GM12878 (cell line): ENCODE measurements around the gene CLDN7. TPM values are rescaled to one million over a fixed set of nuclear protein-coding genes. Genes with fewer than 3 reads are reported as not detected.

Experiments
- ATAC-seq: fragments of 200-7000 bp; cut with Tn5 transposase; 3 replicates; pipeline ENCODE4 v1.9.1; 2020; ENCODE audit warnings: mild to moderate bottlenecking, moderate library complexity
- BruUV-seq: library from RNA; stranded (reverse); fragments of 400-500 nt; replicated peaks from 2 replicates; lab custom pipeline; 2021; lab: Mats Ljungman, UMichigan
- CTCF ChIA-PET: fragments of 300-600 bp; sonication (Branson Sonifier 250); formaldehyde crosslinking; extraction: SDS; loops from one replicate; lab custom pipeline; 2021; ENCODE audit warnings: inconsistent platforms; lab: Yijun Ruan, JAX
- POLR2A ChIA-PET: fragments of 350-600 bp; formaldehyde crosslinking; extraction: SDS; loops from one replicate; lab custom pipeline; 2021; ENCODE audit warnings: inconsistent platforms; lab: Charles Lee
- RAD21 ChIA-PET: fragments of 300-600 bp; sonication (Branson Sonifier 250); formaldehyde crosslinking; loops from one replicate; lab custom pipeline; 2023; ENCODE audit warnings: antibody characterized with exemption; ENCODE audit not compliant: unreplicated experiment; lab: Charles Lee
- SMC1A ChIA-PET: fragments of 300-600 bp; sonication (Branson Sonifier 250); formaldehyde crosslinking; loops from one replicate; lab custom pipeline; 2023; ENCODE audit not compliant: unreplicated experiment, uncharacterized antibody; lab: Charles Lee
- DNase-seq: peaks from one replicate; pipeline ENCODE4 v3.0.0-alpha.2; 2011; ENCODE audit warnings: low read depth, low spot score
- FAIRE-seq: peaks from 3 replicates; lab custom pipeline; 2011; peaks lifted over from hg19 to GRCh38; lab: Jason Lieb, UNC
- H2AFZ ChIP-seq: 2 replicates; pipeline ENCODE4 v1.6.0; 2011; ENCODE audit warnings: low read depth, low read length, control low read depth; ENCODE audit not compliant: control insufficient read depth
- H3K27ac ChIP-seq: 2 replicates; pipeline ENCODE4 v1.5.1; 2011; ENCODE audit warnings: control low read depth; ENCODE audit not compliant: control insufficient read depth, insufficient read depth
- H3K27me3 ChIP-seq, 2 experiments: replicated peaks in 1 of 2; 2 replicates each; pipeline versions ENCODE4 v1.6.0 to v1.6.1; 2011; ENCODE audit warnings: low read length in 1 of 2; ENCODE audit not compliant: control insufficient read depth in 2 of 2, insufficient read depth in 2 of 2
- H3K36me3 ChIP-seq, 2 experiments: 2 replicates each; pipeline ENCODE4 v1.5.1; 2011; ENCODE audit warnings: low read length in 1 of 2; ENCODE audit not compliant: control insufficient read depth in 2 of 2, insufficient read depth in 2 of 2
- H3K4me1 ChIP-seq: 2 replicates; pipeline ENCODE4 v1.6.1; 2011; ENCODE audit warnings: mild to moderate bottlenecking, low read length, moderate library complexity, mixed read lengths; ENCODE audit not compliant: control insufficient read depth, insufficient read depth
- H3K4me2 ChIP-seq: 2 replicates; pipeline ENCODE4 v1.6.0; 2011; ENCODE audit warnings: control low read depth; ENCODE audit not compliant: control insufficient read depth, insufficient read depth
- H3K4me3 ChIP-seq: fragments of 200-600 bp; sonication (generic); 2 replicates; pipeline ENCODE4 v1.5.1; 2016
- H3K79me2 ChIP-seq: 2 replicates; pipeline ENCODE4 v1.6.0; 2011; ENCODE audit warnings: low read length; ENCODE audit not compliant: control insufficient read depth, insufficient read depth
- H3K9ac ChIP-seq: 2 replicates; pipeline ENCODE4 v1.8.0; 2011; ENCODE audit warnings: low read length, control low read depth, mixed read lengths; ENCODE audit not compliant: control insufficient read depth, insufficient read depth
- H3K9me3 ChIP-seq: replicated peaks from 3 replicates; pipeline ENCODE4 v1.5.1; 2011; ENCODE audit warnings: mild to moderate bottlenecking, low read length; ENCODE audit not compliant: control insufficient read depth, insufficient read depth
- H4K20me1 ChIP-seq: 2 replicates; pipeline ENCODE4 v1.6.0; 2011; ENCODE audit not compliant: control insufficient read depth, insufficient read depth
- BACH1 ChIP-seq: fragments of 450-650 bp; IDR thresholded peaks from 2 replicates; pipeline ENCODE4 v1.6.1; 2017; ENCODE audit warnings: mild to moderate bottlenecking, borderline replicate concordance
- CREM ChIP-seq: IDR thresholded peaks from 2 replicates; pipeline ENCODE4 v1.6.1; 2014; ENCODE audit warnings: antibody characterized with exemption, low read depth
- MTA3 ChIP-seq: IDR thresholded peaks from 2 replicates; pipeline ENCODE4 v1.6.1; 2012; ENCODE audit warnings: low read length, inconsistent platforms, borderline replicate concordance
- MYB ChIP-seq: fragments of 150-350 bp; IDR thresholded peaks from 2 replicates; pipeline ENCODE4 v1.6.1; 2014; ENCODE audit warnings: mild to moderate bottlenecking, low read depth, low read length, borderline replicate concordance
- NRF1 ChIP-seq: conservative IDR thresholded peaks from 2 replicates; pipeline ENCODE4 v1.6.1; 2011; ENCODE audit warnings: mild to moderate bottlenecking, low read depth, low read length, improper control_type of control experiment
- SIN3A ChIP-seq: IDR thresholded peaks from 2 replicates; pipeline ENCODE4 v1.6.1; 2012; ENCODE audit warnings: low read depth, low read length, improper control_type of control experiment
- STAT3 ChIP-seq: IDR thresholded peaks from 2 replicates; pipeline ENCODE4 v1.6.1; 2011; ENCODE audit warnings: low read depth, low read length, improper control_type of control experiment
- SUZ12 ChIP-seq: fragments of 200-600 bp; sonication (generic); IDR thresholded peaks from one replicate; pipeline ENCODE4 v1.6.1; 2018; ENCODE audit warnings: antibody characterized with exemption, mild to moderate bottlenecking; ENCODE audit not compliant: unreplicated experiment
- TCF3 ChIP-seq: IDR thresholded peaks from 2 replicates; pipeline ENCODE4 v1.6.1; 2012; ENCODE audit warnings: low read depth, mild to moderate bottlenecking, low read length, borderline replicate concordance; ENCODE audit not compliant: insufficient read depth
- ZSCAN29 ChIP-seq: fragments of 450-650 bp; IDR thresholded peaks from 2 replicates; pipeline ENCODE4 v1.6.1; 2017; ENCODE audit warnings: mild to moderate bottlenecking, moderate library complexity
- WGBS: methylation state at CpG from one replicate; pipeline ENCODE4 v1.1.6; 2016; ENCODE audit warnings: low lambda C conversion rate; ENCODE audit not compliant: insufficient replicate concordance, insufficient coverage; ENCODE audit errors: missing lambda C conversion rate; 5-methylcytosine and 5-hydroxymethylcytosine counted together
- in situ Hi-C: fragments of 300-500 bp; cut with MboI; formaldehyde crosslinking; loops from 9 replicates; pipeline ENCODE4 v1.14.3; 2018; ENCODE audit warnings: mixed read lengths
- intact Hi-C: fragments of 100-400 bp; cut with micrococcal nuclease; formaldehyde crosslinking; loops from one replicate; pipeline ENCODE4 v1.14.2; 2022; ENCODE audit not compliant: unreplicated experiment
- polyA plus RNA-seq, 11 experiments: library from polyadenylated mRNA; depleted of rRNA in 4 of 11; unstranded in 6 of 11; stranded (reverse) in 5 of 11; fragments of >200 nt; fragmentation: Nextera tagmentation in 4 of 11; fragmentation: Illumina TruSeq in 1 of 11; extraction: Ambion mirVana in 4 of 11; extraction: Trizol in 1 of 11; gene quantifications; 1 replicate in 1 of 11; 2 replicates in 10 of 11; pipeline versions ENCODE4 v1.2.1 to v1.2.3, GENCODE V29; 2011 to 2016; ENCODE audit warnings: inconsistent platforms in 2 of 11, missing spikeins in 2 of 11, low read depth in 1 of 11
- total RNA-seq, 4 experiments: library from RNA; depleted of rRNA in 3 of 4; stranded (reverse); fragments of >200 nt in 3 of 4; fragmentation: Illumina TruSeq in 1 of 4; extraction: Trizol in 1 of 4; gene quantifications; 2 replicates each; pipeline versions ENCODE4 v1.2.1 to v1.2.3, GENCODE V29; 2013 to 2021
- TF ChIP-seq, protein P1 (sequence below): IDR thresholded peaks from 2 replicates; pipeline ENCODE4 v1.6.1; 2012; ENCODE audit warnings: low read depth, low read length, improper control_type of control experiment
- TF ChIP-seq, protein P2 (sequence below): fragments of 450-650 bp; formaldehyde crosslinking; IDR thresholded peaks from 2 replicates; pipeline ENCODE4 v1.4.0; 2022; ENCODE audit warnings: mild to moderate bottlenecking, moderate library complexity

The CLDN7 gene
- total and polyA plus RNA-seq, 10 of the 15 experiments (the other 5 are each of a cell fraction or from before 2014, with no cell fraction given), result 0.19 to 1.3 (median 0.36) TPM; not detected in 5

DNA sequence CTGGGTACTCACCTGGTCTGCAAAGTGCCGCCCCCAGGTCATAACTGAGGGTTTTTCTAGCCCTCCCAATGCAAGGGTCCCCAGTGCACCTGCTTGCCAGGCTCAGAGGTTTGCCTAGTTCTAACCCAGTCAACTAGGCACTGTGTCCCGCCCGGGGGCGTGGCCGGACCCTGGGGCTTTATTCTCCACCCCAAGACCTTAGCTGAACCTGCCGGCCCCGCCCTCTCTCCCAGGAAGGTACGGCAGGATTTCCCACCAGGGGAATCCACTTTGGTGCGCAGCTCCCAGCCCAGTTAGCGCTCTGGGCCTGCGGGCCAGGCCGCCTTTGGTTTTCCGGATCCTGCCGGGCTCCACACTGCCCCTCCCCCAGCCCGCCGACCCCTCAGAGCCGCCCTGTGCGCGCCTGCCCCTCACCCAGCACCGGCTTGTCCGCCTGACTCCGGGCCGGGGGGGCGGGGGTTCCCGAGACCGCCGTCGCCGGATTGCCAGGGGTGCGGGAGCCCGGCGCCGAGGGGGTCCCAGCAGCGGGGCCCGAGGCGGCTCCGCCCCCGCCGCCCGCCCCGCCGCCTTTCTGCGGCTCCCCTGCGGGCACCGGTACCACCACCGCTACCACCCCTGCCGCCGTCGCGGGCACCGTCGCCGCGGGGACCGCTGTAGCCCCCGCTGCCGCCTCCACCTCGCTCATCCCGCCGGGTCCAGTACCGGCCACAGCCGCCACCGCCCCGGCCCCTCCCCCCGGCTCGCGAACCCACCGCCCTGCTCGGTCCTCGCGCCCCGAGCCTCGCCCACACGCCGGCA, 31.7 kb upstream of the CLDN7 start:
- ChIA-PET SMC1A (interaction anchor here (0.9 kb wide), 1 partner anchor 73 kb away, joined by 3 read pairs; no protein-coding TSS in a partner anchor), POLR2A (no interaction called here), RAD21 (no interaction called here), CTCF (interaction anchor here (2.6 kb wide), 1 partner anchor 248 kb away, joined by 8 read pairs; no protein-coding TSS in a partner anchor)
- FAIRE-seq (no peak), ATAC-seq (no peak), DNase-seq (no peak)
- Histone ChIP-seq H3K9me3 (no peaks in the 10 kb centered on the region), H3K9ac (no peak overlapping the region), H3K36me3 (no peaks in the 10 kb centered on the region), H3K4me3 (no peak overlapping the region), H3K27me3 (peaks cover 3 to 5% of the 10 kb centered on the region in 2 experiments), H3K4me2 (no peak overlapping the region), H3K79me2 (no peaks in the 10 kb centered on the region), H4K20me1 (no peaks in the 10 kb centered on the region), H3K4me1 (peaks cover 3% of the 10 kb centered on the region), H3K27ac (no peak overlapping the region), H2AFZ (no peak overlapping the region)
- no TSS peak for BruUV-seq
- intact Hi-C loops, result no loop called here
- WGBS, result 19% methylated on average over 14 of the region's 75 CpGs
- in situ Hi-C loops, result no loop called here
- TF ChIP-seq SUZ12 (no peak), SIN3A (no peak), NRF1 (no peak), MTA3 (no peak), MYB (no peak), CREM (no peak), BACH1 (no peak), TCF3 (no peak), ZSCAN29 (no peak), STAT3 (no peak)
- TF ChIP-seq, protein P1, sequence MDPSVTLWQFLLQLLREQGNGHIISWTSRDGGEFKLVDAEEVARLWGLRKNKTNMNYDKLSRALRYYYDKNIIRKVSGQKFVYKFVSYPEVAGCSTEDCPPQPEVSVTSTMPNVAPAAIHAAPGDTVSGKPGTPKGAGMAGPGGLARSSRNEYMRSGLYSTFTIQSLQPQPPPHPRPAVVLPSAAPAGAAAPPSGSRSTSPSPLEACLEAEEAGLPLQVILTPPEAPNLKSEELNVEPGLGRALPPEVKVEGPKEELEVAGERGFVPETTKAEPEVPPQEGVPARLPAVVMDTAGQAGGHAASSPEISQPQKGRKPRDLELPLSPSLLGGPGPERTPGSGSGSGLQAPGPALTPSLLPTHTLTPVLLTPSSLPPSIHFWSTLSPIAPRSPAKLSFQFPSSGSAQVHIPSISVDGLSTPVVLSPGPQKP, result no peak
- TF ChIP-seq, protein P2, sequence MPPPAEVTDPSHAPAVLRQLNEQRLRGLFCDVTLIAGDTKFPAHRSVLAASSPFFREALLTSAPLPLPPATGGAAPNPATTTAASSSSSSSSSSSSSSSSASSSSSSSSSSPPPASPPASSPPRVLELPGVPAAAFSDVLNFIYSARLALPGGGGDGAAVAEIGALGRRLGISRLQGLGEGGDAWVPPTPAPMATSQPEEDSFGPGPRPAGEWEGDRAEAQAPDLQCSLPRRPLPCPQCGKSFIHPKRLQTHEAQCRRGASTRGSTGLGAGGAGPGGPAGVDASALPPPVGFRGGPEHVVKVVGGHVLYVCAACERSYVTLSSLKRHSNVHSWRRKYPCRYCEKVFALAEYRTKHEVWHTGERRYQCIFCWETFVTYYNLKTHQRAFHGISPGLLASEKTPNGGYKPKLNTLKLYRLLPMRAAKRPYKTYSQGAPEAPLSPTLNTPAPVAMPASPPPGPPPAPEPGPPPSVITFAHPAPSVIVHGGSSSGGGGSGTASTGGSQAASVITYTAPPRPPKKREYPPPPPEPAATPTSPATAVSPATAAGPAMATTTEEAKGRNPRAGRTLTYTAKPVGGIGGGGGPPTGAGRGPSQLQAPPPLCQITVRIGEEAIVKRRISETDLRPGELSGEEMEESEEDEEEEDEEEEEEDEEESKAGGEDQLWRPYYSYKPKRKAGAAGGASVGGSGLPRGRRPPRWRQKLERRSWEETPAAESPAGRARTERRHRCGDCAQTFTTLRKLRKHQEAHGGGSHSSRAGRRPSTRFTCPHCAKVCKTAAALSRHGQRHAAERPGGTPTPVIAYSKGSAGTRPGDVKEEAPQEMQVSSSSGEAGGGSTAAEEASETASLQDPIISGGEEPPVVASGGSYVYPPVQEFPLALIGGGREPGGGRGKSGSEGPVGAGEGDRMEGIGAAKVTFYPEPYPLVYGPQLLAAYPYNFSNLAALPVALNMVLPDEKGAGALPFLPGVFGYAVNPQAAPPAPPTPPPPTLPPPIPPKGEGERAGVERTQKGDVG (CRISPR knock-in tag), result no peak
